Ovary (tissue), 3 donors: ENCODE measurements around the gene SLC45A2.

Experiments used
- POLR2A ChIP-seq: fragments of 450-650 bp; IDR thresholded peaks from one replicate; pipeline ENCODE4 v1.6.1; 2017; ENCODE audit warnings: antibody characterized with exemption, mild to moderate bottlenecking, moderate library complexity
- TF ChIP-seq, protein P1 (sequence below), 3 donors: fragments of 450-650 bp in 2 of 3; fragments of 200-600 bp in 1 of 3; IDR thresholded peaks; one replicate each; pipeline versions ENCODE4 v1.5.1 to v1.8.0; 2016 to 2022; ENCODE audit warnings: antibody characterized with exemption in 3 of 3, mild to moderate bottlenecking in 1 of 3
- donor health status: DM: no; HTN: no; CAD: no.

DNA sequence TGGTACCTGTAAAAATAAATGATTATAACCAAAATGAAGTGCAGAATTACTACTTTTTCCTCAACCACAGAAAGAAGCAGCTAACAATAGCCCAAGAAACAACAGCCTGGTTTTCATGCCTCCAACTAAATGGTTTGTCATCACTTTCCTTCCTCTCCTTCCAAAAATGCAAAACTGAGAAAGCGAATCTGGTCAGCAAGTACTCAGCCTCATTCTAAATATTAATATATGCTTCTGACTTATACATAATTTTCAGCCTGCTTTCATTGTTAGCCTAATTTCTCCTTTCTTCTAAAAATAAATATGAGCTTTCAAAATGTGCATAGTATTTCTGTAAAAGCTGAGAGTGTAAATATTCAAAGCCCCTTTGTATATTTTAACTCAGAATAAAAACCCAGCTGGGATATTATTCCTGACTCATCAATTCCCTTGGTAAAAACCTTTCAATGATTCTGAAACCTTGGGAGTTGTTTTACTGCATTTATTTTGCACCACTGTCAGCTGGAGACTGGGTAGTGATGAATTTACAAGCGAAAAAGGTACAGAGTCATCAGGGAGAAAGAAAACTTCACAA, 26.8 kb downstream of the SLC45A2 start:
- TF ChIP-seq, protein P1, sequence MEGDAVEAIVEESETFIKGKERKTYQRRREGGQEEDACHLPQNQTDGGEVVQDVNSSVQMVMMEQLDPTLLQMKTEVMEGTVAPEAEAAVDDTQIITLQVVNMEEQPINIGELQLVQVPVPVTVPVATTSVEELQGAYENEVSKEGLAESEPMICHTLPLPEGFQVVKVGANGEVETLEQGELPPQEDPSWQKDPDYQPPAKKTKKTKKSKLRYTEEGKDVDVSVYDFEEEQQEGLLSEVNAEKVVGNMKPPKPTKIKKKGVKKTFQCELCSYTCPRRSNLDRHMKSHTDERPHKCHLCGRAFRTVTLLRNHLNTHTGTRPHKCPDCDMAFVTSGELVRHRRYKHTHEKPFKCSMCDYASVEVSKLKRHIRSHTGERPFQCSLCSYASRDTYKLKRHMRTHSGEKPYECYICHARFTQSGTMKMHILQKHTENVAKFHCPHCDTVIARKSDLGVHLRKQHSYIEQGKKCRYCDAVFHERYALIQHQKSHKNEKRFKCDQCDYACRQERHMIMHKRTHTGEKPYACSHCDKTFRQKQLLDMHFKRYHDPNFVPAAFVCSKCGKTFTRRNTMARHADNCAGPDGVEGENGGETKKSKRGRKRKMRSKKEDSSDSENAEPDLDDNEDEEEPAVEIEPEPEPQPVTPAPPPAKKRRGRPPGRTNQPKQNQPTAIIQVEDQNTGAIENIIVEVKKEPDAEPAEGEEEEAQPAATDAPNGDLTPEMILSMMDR (IDR thresholded peaks at IDR 0.05), result no peak
- TF ChIP-seq POLR2A, result no peak
